PC-9 (cell line): ENCODE measurements around the gene F2. TPM values are rescaled to one million over a fixed set of nuclear protein-coding genes. Genes with fewer than 3 reads are reported as not detected.
"Not testable (repeated sequence)": the region's sequence is repeated elsewhere in the genome, so short reads cannot be mapped to it uniquely, and the experiment has no call there.

Experiments used
- BruUV-seq: library from RNA; stranded (reverse); fragments of 400-500 nt; replicated peaks from 2 replicates; lab custom pipeline; 2021; lab: Mats Ljungman, UMichigan
- CTCF ChIA-PET: fragments of 300-600 bp; sonication (Branson Sonifier 250); formaldehyde crosslinking; loops from one replicate; lab custom pipeline; 2022; ENCODE audit warnings: antibody characterized with exemption; lab: Charles Lee
- POLR2A ChIA-PET: fragments of 300-600 bp; sonication (Branson Sonifier 250); formaldehyde crosslinking; loops from one replicate; lab custom pipeline; 2022; ENCODE audit warnings: antibody characterized with exemption; ENCODE audit not compliant: unreplicated experiment; lab: Charles Lee
- DNase-seq, 2 experiments: peaks; one replicate each; pipeline versions ENCODE4 v3.0.0 to v3.0.0-alpha.2; 2015 to 2022; ENCODE audit warnings: mixed read lengths in 1 of 2
- H2AFZ ChIP-seq: fragments of 200-600 bp; sonication (generic); 2 replicates; pipeline ENCODE4 v1.8.1; 2017; ENCODE audit warnings: antibody characterized with exemption
- H3F3A ChIP-seq: fragments of 200-600 bp; sonication (generic); 2 replicates; pipeline ENCODE4 v1.8.1; 2017; ENCODE audit warnings: antibody characterized with exemption, mild to moderate bottlenecking, low read depth; ENCODE audit not compliant: insufficient read depth
- H3K27ac ChIP-seq: fragments of 200-600 bp; sonication (generic); 2 replicates; pipeline ENCODE4 v1.6.1; 2016; ENCODE audit warnings: mixed run types
- H3K27me3 ChIP-seq: fragments of 200-600 bp; sonication (generic); 2 replicates; pipeline ENCODE4 v1.6.1; 2016; ENCODE audit warnings: low read depth, mixed run types; ENCODE audit not compliant: insufficient read depth
- H3K36me3 ChIP-seq: fragments of 200-600 bp; sonication (generic); 2 replicates; pipeline ENCODE4 v1.6.1; 2016; ENCODE audit warnings: low read depth, mixed run types
- H3K4me1 ChIP-seq: fragments of 200-600 bp; sonication (generic); replicated peaks from 2 replicates; pipeline ENCODE4 v1.6.1; 2016; ENCODE audit warnings: mixed run types; ENCODE audit not compliant: insufficient read depth
- H3K4me2 ChIP-seq: fragments of 200-600 bp; sonication (generic); 2 replicates; pipeline ENCODE4 v1.6.1; 2017; ENCODE audit warnings: mixed run types
- H3K4me3 ChIP-seq: fragments of 200-600 bp; sonication (generic); 2 replicates; pipeline ENCODE4 v1.6.1; 2016; ENCODE audit warnings: mixed run types
- H3K79me2 ChIP-seq: fragments of 200-600 bp; sonication (generic); 2 replicates; pipeline ENCODE4 v1.6.1; 2017; ENCODE audit warnings: low read depth, mixed run types
- H3K9me2 ChIP-seq: fragments of 200-600 bp; sonication (generic); 2 replicates; pipeline ENCODE4 v1.8.1; 2017; ENCODE audit warnings: mild to moderate bottlenecking; ENCODE audit not compliant: insufficient read depth
- H3K9me3 ChIP-seq: fragments of 200-600 bp; sonication (generic); 2 replicates; pipeline ENCODE4 v1.8.1; 2016; ENCODE audit warnings: low read depth; ENCODE audit not compliant: insufficient read depth
- H4K20me1 ChIP-seq: fragments of 200-600 bp; sonication (generic); 2 replicates; pipeline ENCODE4 v1.8.1; 2017; ENCODE audit not compliant: insufficient read depth
- CTCF ChIP-seq: fragments of 200-600 bp; sonication (generic); conservative IDR thresholded peaks from 2 replicates; pipeline ENCODE4 v1.6.1; 2017; ENCODE audit warnings: mixed run types, antibody characterized with exemption, mild to moderate bottlenecking, moderate library complexity
- EZH2 ChIP-seq: fragments of 200-600 bp; sonication (generic); IDR thresholded peaks from 2 replicates; pipeline ENCODE4 v1.8.0; 2017; ENCODE audit warnings: antibody characterized with exemption, low read depth
- intact Hi-C: fragments of 100-400 bp; cut with micrococcal nuclease; formaldehyde crosslinking; loops from one replicate; pipeline ENCODE4 v1.10.0; 2022; ENCODE audit not compliant: unreplicated experiment
- total RNA-seq: library from RNA; stranded (reverse); gene quantifications from 2 replicates; pipeline ENCODE4 v1.2.3, GENCODE V29; 2021

F2 gene
- total RNA-seq, 1 experiment from 2014 or later = not detected

- Histone ChIP-seq H3K27me3 (no peaks in the 10 kb centered on the region), H2AFZ (no peak overlapping the region), H3K4me1 (peaks cover 13% of the 10 kb centered on the region), H4K20me1 (peaks cover 10% of the 10 kb centered on the region), H3K27ac (no peak overlapping the region), H3F3A (peaks cover 14% of the 10 kb centered on the region; the same call in 1 of the 2 replicates), H3K9me2 (no peaks in the 10 kb centered on the region), H3K4me2 (no peak overlapping the region), H3K4me3 (no peak overlapping the region), H3K36me3 (peaks cover 27% of the 10 kb centered on the region; the same call in 1 of the 2 replicates), H3K9me3 (no peaks in the 10 kb centered on the region), H3K79me2 (peaks cover 26% of the 10 kb centered on the region)
- TF ChIP-seq EZH2 (no peak), CTCF (no peak)
- ChIA-PET CTCF (no interaction called here), POLR2A (interaction anchor here (0.6 kb wide), 1 partner anchor 1296 kb away, joined by 3 read pairs; no protein-coding TSS in a partner anchor)
- DNase-seq = no peak
- BruUV-seq = no TSS peak
- intact Hi-C loops = no loop called here
Observed at GRCh38 chr11:46705070-46705688, 13.8 kb upstream of the F2 start.

- POLR2A ChIA-PET = no interaction called here
- CTCF ChIA-PET = no interaction called here
- no peak overlapping the region for H2AFZ ChIP-seq
Observed at GRCh38 chr11:46706886-46707285, 12.1 kb upstream of the F2 start.

GRCh38 chr11:46709351-46709750 is 9.7 kb upstream of the F2 start:
- Histone ChIP-seq H3F3A (peaks cover 21% of the 10 kb centered on the region; the same call in 1 of the 2 replicates), H4K20me1 (peaks cover 10% of the 10 kb centered on the region), H3K36me3 (peaks cover 10% of the 10 kb centered on the region; the same call in 1 of the 2 replicates)
- H3K27ac ChIP-seq, H3K27me3 ChIP-seq, H3K9me2 ChIP-seq, H3K4me3 ChIP-seq, H3K79me2 ChIP-seq, POLR2A ChIA-PET, intact Hi-C loops, DNase-seq, H3K4me1 ChIP-seq, H2AFZ ChIP-seq, H3K4me2 ChIP-seq, BruUV-seq, H3K9me3 ChIP-seq: not testable (repeated sequence)
- CTCF ChIA-PET = interaction anchor here (0.6 kb wide), 1 partner anchor 326 kb away, joined by 3 read pairs; no protein-coding TSS in a partner anchor

More at GRCh38 chr11:46706886-46707285, 12.1 kb upstream of the F2 start:
- Histone ChIP-seq H4K20me1 (peaks cover 10% of the 10 kb centered on the region), H3K27me3 (no peaks in the 10 kb centered on the region), H3K9me2 (no peaks in the 10 kb centered on the region), H3K79me2 (peaks cover 16% of the 10 kb centered on the region), H3K4me2 (no peak overlapping the region), H3K27ac (no peak overlapping the region), H3K4me3 (no peak overlapping the region), H3K36me3 (peaks cover 27% of the 10 kb centered on the region; the same call in 1 of the 2 replicates), H3K9me3 (no peaks in the 10 kb centered on the region), H3F3A (peaks cover 13% of the 10 kb centered on the region; the same call in 1 of the 2 replicates), H3K4me1 (peaks cover 10% of the 10 kb centered on the region)
- TF ChIP-seq EZH2 (no peak), CTCF (no peak)
- BruUV-seq = no TSS peak
- DNase-seq = no peak
- intact Hi-C loops = no loop called here
